Lower leg skin (tissue), 4 donors: ENCODE measurements around the gene RTP5. TPM values are rescaled to one million over a fixed set of nuclear protein-coding genes. Genes with fewer than 3 reads are reported as not detected.
"Not testable (repeated sequence)": the region's sequence is repeated elsewhere in the genome, so short reads cannot be mapped to it uniquely, and the experiment has no call there.

Source experiments
- DNase-seq, 2 donors: peaks; one replicate each; pipeline ENCODE4 v3.0.0-alpha.2; 2019; ENCODE audit warnings: low spot score in 2 of 2
- H3K4me3 ChIP-seq: fragments of 200-600 bp; sonication (generic); 2 replicates; pipeline ENCODE4 v1.5.1; 2017; ENCODE audit warnings: mild to moderate bottlenecking, low read depth; ENCODE audit not compliant: poor library complexity, severe bottlenecking
- CTCF ChIP-seq, 3 donors: fragments of 450-650 bp; IDR thresholded peaks; one replicate each; pipeline ENCODE4 v1.5.1; 2016; ENCODE audit warnings: antibody characterized with exemption in 3 of 3, mild to moderate bottlenecking in 3 of 3, moderate library complexity in 2 of 3
- POLR2A ChIP-seq, 2 donors: fragments of 450-650 bp; IDR thresholded peaks; one replicate each; pipeline ENCODE4 v1.6.1; 2016 to 2017; ENCODE audit warnings: antibody characterized with exemption in 2 of 2, mild to moderate bottlenecking in 1 of 2, moderate library complexity in 1 of 2
- WGBS, 2 donors: methylation state at CpG; one replicate each; pipeline ENCODE4 v1.1.5; 2018; 5-methylcytosine and 5-hydroxymethylcytosine counted together
- intact Hi-C: fragments of 100-400 bp; cut with DNase I; formaldehyde crosslinking; loops from one replicate; pipeline ENCODE4 v1.15.0; 2023; ENCODE audit warnings: low total_unique reads
- total RNA-seq, 4 donors: library from RNA; depleted of rRNA; stranded (reverse); fragments of >200 nt; gene quantifications; one replicate each; pipeline ENCODE4 v1.1.0, GENCODE V29; 2016

The RTP5 gene
- total RNA-seq, 4 donors from 2014 or later: 0.10 to 0.23 TPM; not detected in 2

- no peak for TF ChIP-seq CTCF (IDR thresholded peaks at IDR 0.05)
- no peak for TF ChIP-seq POLR2A (IDR thresholded peaks at IDR 0.05)
- WGBS, 2 donors: 90 to 96% methylated on average over 3 to 12 of the region's 13 CpGs
- H3K4me3 ChIP-seq: no peak overlapping the region
- peak in 1 of 2 donors; percentile 78 for DNase-seq
- intact Hi-C loops: no loop called here
Measured at GRCh38 chr2:241914542-241914941, 45.0 kb downstream of the RTP5 start.

GRCh38 chr2:241921631-241922030 is 52.1 kb downstream of the RTP5 start:
- intact Hi-C loops, H3K4me3 ChIP-seq: not testable (repeated sequence)
- 83 to 90% methylated on average over 1 to 2 of the region's 9 CpGs for WGBS, 2 donors
- DNase-seq: peak in 1 of 2 donors; percentile 53

GRCh38 chr2:241922411-241922810 is 52.9 kb downstream of the RTP5 start:
- intact Hi-C loops: no loop called here
- TF ChIP-seq POLR2A (IDR thresholded peaks at IDR 0.05): no peak
- TF ChIP-seq CTCF (IDR thresholded peaks at IDR 0.05): no peak
- no peak overlapping the region for H3K4me3 ChIP-seq
- peak in 1 of 2 donors; percentile 62 for DNase-seq
- WGBS, 2 donors: 91 to 95% methylated on average over 5 to 7 of the region's 9 CpGs

- WGBS, 2 donors: 47 to 51% methylated on average over 10 to 11 of the region's 13 CpGs
- H3K4me3 ChIP-seq, intact Hi-C loops: not testable (repeated sequence)
- peak in 1 of 2 donors; percentile 65 for DNase-seq
Measured at GRCh38 chr2:241922816-241923601, 53.5 kb downstream of the RTP5 start.

Other genes with a start within 250 kb of the RTP5 start
- 10 to 100 TPM; 52.4 to 60.7 (median 58.3) TPM for gene THAP4, start 232.6 kb upstream of the RTP5 start, total RNA-seq
- gene ATG4B, start 232.0 kb upstream of the RTP5 start, total RNA-seq: 10 to 100 TPM; 48.4 to 86.2 (median 63.3) TPM
- 10 to 100 TPM in 3 of 4 donors, 1 to 10 TPM in 1; 6.6 to 16.2 (median 12.0) TPM for gene DTYMK, start 182.9 kb upstream of the RTP5 start, total RNA-seq
- gene ING5, start 167.7 kb upstream of the RTP5 start, total RNA-seq: 10 to 100 TPM; 31.6 to 73.9 (median 35.7) TPM
- 10 to 100 TPM; 34.8 to 65.1 (median 48.2) TPM for gene D2HGDH, start 135.1 kb upstream of the RTP5 start, total RNA-seq
- gene GAL3ST2, start 92.9 kb upstream of the RTP5 start, total RNA-seq: 1 to 10 TPM in 1 of 4 donors, under 1 TPM in 3; 0.34 to 4.7 (median 0.54) TPM
- under 1 TPM in 1 of 4 donors, not detected in 3; 0.15 TPM for gene NEU4, start 60.5 kb upstream of the RTP5 start, total RNA-seq
- gene PDCD1, start 10.8 kb upstream of the RTP5 start, total RNA-seq: 1 to 10 TPM in 1 of 4 donors, under 1 TPM in 2, not detected in 1; 0.42 to 1.3 (median 0.86) TPM